HL-60 (cell line): Measurements from ENCODE around the gene FABP3.
A peak's percentile ranks its signal among the peaks of the same experiment; 100 is the strongest.

Experiments
- DNase-seq, 2 experiments: peaks; one replicate each; pipeline ENCODE4 v3.0.0-alpha.2; 2010 to 2020; ENCODE audit warnings: low read depth in 1 of 2, low spot score in 1 of 2
- H3K27ac ChIP-seq: fragments of 250-450 bp; sonication (Bioruptor Pico); replicated peaks from 2 replicates; pipeline ENCODE4 v1.5.1; 2020; ENCODE audit warnings: mild to moderate bottlenecking, moderate library complexity
- H3K27me3 ChIP-seq: fragments of 250-450 bp; sonication (Bioruptor Pico); 2 replicates; pipeline ENCODE4 v1.5.1; 2021; ENCODE audit warnings: mild to moderate bottlenecking, moderate library complexity; ENCODE audit not compliant: insufficient read depth, poor library complexity, severe bottlenecking
- H3K4me3 ChIP-seq: replicated peaks from 2 replicates; pipeline ENCODE4 v1.5.1; 2011; ENCODE audit warnings: mild to moderate bottlenecking, control low read depth, low read length; ENCODE audit not compliant: insufficient read depth
- CTCF ChIP-seq: IDR thresholded peaks from one replicate; pipeline ENCODE4 v1.5.1; 2011; ENCODE audit warnings: low read length, control low read depth, inconsistent platforms; ENCODE audit not compliant: insufficient read depth
- GABPA ChIP-seq: IDR thresholded peaks from 2 replicates; pipeline ENCODE4 v1.6.1; 2012; ENCODE audit warnings: low read depth
- POLR2AphosphoS5 ChIP-seq: IDR thresholded peaks from 2 replicates; pipeline ENCODE4 v1.6.1; 2012; ENCODE audit warnings: low read depth
- REST ChIP-seq: IDR thresholded peaks from 2 replicates; pipeline ENCODE4 v1.6.1; 2012; ENCODE audit warnings: low read depth; ENCODE audit not compliant: insufficient replicate concordance
- SPI1 ChIP-seq: IDR thresholded peaks from 2 replicates; pipeline ENCODE4 v1.6.1; 2012; ENCODE audit warnings: low read depth, mild to moderate bottlenecking, borderline replicate concordance

FABP3 gene

GRCh38 chr1:31413405-31414001 is 40.6 kb upstream of the FABP3 start:
- DNase-seq, result peak in 1 of 2 experiments; percentile 41

DNA sequence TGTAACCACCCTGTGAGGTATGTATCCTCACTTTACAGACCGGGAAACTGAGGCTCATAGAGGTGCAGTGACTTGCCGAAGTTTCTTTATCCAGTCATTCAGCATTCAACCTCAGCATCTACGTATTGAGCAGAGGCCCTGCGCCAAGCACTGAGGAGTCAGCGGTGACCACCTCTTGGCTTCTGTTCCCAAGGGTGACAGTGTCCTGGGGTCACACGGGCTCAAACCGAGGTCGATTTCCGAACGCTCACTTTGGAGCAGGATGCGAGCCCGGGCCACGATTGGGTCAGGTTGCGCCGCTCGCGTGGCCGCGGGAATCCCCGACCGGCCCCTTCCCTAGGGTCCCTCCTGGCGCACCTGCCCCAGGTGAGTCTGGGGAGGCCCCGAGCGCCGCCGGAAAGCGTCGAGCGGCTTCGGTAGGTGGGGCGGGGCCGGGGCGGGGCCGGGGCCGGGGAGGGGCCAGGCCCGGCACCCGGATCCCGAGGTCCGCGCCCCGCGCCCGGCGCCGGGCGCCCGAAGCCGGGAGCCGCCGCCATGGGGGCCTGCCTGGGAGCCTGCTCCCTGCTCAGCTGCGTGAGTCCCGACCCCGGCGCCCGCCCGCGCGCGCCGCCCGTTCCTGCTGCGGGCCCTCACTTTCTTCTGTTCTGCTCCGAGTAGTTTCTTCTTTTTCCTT is 40.0 kb upstream of the FABP3 start, which contains the start of gene SERINC2:
Gene SERINC2, plus strand, starts transcription at position 482 of the 673 bp plus-strand sequence. Its CDS starts 53 bp downstream, at position 535.
- no peak for TF ChIP-seq REST
- no peak for TF ChIP-seq SPI1
- no peak for TF ChIP-seq GABPA
- no peak for TF ChIP-seq CTCF
- no peak for TF ChIP-seq POLR2AphosphoS5
- H3K27me3 ChIP-seq, result peaks cover 17% of the 10 kb centered on the region
- no peak within 1 kb of the TSS for H3K27ac ChIP-seq
- H3K4me3 ChIP-seq, result peak within 1 kb of the TSS; percentile 62
- no peak for DNase-seq

More at GRCh38 chr1:31413405-31414001, 40.6 kb upstream of the FABP3 start:
- H3K27ac ChIP-seq, result no peak overlapping the region
- peak overlapping the region; percentile 62 for H3K4me3 ChIP-seq
- peaks cover 17% of the 10 kb centered on the region for H3K27me3 ChIP-seq
- TF ChIP-seq SPI1 (peak; percentile 58; the same call in 1 of the 2 replicates), REST (no peak)

DNA sequence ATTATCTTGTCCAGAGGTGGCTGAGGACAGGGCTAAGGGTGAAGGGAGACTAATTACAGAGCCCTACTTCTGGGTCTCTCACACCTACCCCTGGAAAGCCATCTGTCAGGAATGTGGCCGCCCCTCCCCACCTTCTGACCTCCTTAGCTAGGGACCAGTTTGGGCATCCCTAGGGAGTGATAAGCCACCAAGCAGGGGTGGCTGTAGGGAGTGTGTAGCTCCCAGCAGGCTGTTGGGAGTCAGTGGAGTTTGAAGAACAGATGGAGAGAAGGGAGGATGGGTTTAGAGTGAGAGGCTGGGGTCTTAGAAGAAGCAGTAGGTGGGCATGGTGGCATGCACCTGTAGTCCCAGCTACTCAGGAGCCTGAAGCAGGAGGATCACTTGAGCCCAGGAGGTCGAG is 39.3 kb upstream of the FABP3 start:
- DNase-seq, result no peak
- Histone ChIP-seq H3K27me3 (peaks cover 17% of the 10 kb centered on the region), H3K4me3 (no peak overlapping the region), H3K27ac (no peak overlapping the region)
- TF ChIP-seq CTCF (no peak), POLR2AphosphoS5 (no peak), GABPA (no peak), REST (no peak), SPI1 (no peak)
